NCI-H524 (cell line): ENCODE measurements around the gene KRTAP1-4.
A peak's percentile ranks its signal among the peaks of the same experiment; 100 is the strongest.
"Not testable (repeated sequence)": the region's sequence is repeated elsewhere in the genome, so short reads cannot be mapped to it uniquely, and the experiment has no call there.

Experiments
- DNase-seq, 2 experiments: peaks; one replicate each; lab custom pipeline; 2025; lab: John Stamatoyannopoulos, UW

Gene KRTAP1-4, protein sequence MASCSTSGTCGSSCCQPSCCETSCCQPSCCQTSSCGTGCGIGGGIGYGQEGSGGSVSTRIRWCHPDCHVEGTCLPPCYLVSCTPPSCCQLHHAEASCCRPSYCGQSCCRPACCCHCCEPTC

DNA sequence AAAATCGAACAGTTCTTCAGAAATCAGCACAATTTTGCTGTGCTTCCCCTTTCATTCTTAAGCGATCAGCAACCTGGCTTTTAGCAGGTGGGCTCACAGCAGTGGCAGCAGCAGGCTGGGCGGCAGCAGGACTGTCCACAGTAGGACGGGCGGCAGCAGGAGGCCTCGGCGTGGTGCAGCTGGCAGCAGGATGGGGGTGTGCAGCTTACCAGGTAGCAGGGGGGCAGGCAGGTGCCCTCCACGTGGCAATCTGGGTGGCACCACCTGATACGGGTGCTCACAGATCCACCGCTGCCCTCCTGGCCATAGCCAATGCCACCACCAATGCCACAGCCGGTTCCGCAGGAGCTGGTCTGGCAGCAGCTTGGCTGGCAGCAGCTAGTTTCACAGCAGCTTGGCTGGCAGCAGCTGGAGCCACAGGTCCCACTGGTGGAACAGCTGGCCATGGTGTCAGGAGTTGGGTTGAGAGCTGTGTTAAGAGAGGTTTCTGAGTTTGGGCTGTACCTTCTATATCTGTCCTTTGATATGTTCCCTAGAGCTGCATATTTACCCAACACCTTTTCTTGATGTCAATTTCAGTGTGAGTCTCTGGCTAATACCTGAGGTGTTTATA lies at the start of gene KRTAP1-4:
Gene KRTAP1-4 (minus strand): TSS at position 563 of the 613 bp plus-strand sequence. CDS start 117 bp downstream, at position 446.
- no peak for DNase-seq

DNA sequence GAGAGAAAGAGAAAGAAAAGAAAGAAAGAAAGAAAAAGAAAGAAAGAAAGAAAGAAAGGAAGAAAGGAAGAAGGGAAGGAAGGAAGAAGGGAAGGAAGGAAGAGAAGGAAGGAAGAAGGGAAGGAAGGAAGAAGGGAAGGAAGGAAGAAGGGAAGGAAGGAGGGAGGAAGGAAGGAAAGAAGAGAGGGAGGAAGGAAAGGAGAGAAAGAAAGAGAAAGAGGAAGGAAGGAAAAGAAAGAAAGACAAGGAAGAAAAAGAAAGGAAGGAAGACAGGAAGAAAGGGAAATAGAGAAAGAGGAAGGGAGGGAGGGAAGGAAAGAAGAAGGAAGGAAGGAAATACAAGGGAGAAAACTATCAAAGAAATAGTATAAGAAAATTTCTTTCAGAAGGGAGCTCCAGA lies 46.8 kb upstream of the KRTAP1-4 start:
- DNase-seq, result no peak

DNA sequence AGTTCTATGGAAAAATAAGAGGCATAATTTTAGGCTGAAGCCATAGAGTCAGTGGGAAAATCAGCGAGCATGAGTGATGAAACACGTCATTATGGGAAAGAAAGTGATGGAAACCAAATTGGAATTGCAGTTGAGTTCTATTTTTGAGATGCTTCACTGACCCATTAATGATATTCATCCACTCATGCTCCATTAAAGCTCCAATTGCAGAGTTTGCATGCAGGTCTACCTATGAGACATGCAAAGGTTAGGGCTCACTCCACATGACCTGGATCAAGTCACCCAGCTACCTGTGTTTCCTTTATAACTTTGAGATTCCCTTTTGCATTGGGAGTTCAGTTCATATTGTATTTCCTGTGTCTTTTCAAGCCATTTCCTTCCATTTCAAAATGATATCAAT lies 43.7 kb upstream of the KRTAP1-4 start:
- DNase-seq, result no peak

DNA sequence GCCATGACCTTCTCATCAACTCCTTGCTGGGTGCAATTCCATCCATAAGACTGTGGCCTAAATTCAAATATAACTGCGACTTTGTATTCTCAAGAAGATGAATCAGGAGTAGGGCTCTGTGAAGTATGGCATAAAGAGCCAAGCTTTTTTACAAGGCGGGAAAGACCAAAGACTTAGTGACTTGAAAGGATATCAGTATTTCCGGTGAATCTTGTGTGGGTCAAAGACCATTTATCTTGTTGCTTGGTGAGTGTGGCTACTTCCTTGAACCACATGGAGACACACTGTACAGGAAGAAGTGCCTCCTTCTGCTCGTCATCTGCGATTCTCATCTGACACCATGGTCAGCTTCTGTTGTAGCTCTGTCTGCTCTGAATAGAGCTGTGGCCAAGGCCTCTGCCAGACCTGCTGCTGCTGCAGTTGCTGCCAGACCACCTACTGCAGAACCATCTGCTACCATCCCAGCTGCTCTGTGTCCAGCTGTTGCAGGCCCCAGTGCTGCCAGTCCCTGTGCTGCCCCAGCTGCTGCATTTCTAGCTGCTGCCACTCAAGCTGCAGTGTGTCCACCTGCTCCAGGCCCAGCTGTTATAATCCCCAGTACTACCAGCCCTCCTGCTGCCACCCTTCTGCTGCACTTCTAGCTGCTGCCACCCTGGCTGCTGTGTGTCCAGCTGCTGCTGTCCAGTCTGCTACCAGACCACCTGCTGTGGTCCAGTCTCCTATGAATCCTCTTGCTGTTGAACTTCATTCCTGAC lies 41.8 kb upstream of the KRTAP1-4 start:
- DNase-seq, result peak in 1 of 2 experiments; percentile 6

DNA sequence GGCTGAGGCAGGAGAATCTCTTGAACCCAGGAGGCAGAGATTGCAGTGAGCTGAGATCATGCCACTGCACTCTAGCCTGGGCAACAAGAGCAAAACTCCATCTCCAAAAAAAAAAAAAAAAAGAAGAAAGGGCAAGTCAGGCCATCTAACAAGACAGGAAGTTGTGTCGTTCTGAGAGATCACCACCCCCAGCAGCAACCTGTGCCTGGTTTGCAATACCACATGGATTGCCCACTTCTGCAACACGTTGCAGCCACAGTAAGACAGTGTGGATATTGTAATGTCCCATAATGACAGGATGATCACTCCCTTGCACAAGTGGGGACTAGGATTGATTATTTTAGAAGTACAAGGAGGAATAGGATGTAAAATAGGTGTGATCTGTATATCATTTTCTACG lies 39.0 kb upstream of the KRTAP1-4 start:
- DNase-seq, result no peak

DNA sequence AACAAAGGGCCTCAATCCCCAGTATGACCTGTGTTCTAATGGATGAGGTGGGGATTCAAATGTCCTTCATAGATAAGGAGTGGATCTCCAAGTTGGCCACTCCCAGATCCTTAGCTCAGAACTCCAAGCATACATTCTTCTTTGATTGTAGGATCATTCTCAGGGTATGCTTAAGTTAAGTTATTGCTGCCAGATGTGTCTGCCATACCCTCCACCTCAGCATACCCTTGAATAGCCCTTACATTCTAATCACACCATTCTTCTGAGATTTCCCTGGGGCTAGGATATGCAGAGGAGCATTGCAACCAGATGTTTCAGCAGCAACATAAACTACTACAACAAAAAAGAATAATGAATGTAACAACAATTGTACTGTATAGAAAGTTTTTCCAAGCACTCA lies 37.3 kb upstream of the KRTAP1-4 start:
- no peak for DNase-seq

DNA sequence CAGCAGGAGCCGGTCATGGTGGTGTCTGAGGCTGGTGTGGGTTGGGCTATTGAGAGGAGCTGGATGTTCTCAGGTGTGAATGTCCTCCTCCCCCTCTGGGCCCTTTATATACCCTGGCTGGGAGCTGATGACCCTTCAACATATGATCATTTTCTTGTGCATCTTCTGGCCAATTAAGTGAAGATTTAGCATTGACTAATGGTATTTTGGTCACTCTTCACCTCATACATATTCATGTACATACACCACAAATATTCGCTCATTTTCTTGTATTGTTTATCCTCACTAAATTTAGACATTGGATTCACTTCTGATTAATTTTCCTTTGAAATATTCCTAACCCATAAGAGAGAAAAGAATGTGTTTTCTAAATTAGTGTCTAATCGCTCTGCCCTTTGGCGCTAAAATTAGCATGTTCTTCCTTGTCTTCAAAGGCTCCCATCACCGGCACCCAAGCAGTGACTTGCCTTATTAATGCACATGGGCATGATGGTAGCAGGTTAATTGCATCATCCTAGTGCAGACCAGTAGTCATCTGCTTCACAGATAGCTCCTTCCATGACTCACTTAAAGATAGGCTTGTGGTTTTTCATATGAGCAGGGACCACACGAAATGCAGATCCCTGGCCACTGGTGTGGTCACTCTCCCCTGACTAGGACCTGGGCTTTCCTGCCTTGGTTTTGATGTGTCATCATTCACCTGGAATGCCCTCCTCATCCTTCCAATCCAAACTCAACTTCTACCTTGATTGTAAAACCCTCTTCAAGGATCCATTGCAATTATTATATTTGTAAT lies 36.0 kb upstream of the KRTAP1-4 start, which contains the start of gene KRTAP2-4:
Gene KRTAP2-4 (minus strand): TSS at position 51 of the 796 bp plus-strand sequence. CDS start 34 bp downstream, at position 17.
- DNase-seq, result no peak

DNA sequence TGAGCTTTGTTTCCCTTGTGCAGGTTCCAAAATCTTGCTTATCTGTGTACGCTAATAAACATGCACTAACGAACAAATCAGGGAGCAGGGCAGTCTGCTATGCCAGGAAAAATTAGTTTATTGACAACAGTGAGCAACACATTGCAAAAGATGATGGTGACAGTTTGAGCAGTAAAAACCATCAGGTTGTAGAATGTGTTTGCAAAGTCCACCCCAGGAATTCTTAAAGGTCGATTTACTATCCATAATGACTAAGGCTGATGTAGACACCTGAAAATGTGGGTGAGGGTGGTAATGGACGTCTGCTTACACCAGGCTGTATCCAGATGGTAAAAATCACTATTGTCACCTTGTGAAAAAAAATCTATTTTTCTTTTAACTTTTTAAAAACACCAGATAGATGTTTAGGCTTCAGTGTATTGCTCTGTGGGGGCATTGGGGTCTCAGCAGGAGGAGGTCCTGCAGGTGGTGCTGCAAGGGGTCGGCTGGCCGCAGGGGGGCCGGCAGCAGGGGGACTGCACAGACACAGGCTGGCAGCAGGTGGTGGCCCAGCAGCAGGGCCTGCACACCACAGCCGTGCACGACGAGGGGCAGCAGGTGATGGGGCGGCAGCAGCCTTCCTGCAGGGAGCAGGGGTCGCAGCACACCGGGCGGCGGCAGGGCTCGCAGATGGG lies 35.2 kb upstream of the KRTAP1-4 start:
- DNase-seq, result not testable (repeated sequence)

DNA sequence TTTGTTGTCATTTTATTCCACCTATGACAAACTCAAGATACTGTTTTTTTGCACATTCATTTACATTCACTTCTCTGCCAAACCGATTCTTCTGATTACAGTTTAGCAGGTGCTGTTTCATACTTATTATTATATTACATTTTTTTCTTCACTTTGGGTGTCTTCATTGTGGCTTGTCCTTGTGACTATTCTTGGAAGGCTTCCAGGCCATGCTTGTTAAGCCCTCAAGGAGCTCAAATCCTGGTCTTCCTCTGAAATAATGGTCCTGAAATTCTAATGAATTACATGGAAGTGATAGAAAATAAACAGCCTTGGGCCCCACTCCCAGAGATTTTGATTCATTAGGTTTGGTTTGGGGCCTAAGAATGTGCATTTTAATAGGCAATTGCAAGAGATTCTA lies 34.3 kb upstream of the KRTAP1-4 start:
- DNase-seq, result no peak

DNA sequence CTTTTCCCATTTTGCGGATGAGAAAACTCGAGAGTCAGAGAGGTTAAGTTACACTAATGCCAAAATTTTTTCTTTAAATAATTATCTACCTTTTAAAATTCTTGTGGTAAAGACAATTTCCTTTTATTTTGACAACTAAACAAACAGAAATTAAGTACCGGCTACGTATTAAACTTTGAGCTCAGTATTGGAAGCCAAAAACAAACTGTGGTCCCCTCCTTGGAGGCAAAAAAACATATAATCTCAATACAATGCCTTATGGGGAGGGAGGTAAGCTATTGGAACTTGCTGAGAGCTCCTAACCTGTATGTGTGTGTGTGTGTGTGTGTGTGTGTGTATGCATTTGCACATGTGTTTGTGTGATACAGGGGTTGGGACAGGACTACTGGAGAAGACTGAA lies 33.5 kb upstream of the KRTAP1-4 start:
- no peak for DNase-seq

DNA sequence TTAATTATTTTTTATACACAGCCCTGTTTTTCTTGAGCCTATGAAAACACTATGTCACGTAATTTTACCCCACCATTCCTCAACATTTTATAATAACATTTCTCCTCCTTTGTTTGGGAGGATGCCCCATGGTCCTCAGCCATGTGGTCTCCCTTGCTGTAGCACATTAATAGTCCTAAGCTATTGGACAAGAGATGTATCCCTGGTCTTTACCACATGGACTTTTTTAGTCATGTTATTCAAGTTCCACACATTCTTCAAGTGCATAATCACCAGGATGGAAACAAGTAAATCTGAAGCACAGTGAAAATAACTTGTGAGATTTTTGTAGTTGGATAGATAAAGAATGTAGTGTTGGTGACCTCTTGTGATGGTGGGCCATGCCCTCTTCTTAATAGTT lies 32.0 kb upstream of the KRTAP1-4 start:
- DNase-seq, result no peak

DNA sequence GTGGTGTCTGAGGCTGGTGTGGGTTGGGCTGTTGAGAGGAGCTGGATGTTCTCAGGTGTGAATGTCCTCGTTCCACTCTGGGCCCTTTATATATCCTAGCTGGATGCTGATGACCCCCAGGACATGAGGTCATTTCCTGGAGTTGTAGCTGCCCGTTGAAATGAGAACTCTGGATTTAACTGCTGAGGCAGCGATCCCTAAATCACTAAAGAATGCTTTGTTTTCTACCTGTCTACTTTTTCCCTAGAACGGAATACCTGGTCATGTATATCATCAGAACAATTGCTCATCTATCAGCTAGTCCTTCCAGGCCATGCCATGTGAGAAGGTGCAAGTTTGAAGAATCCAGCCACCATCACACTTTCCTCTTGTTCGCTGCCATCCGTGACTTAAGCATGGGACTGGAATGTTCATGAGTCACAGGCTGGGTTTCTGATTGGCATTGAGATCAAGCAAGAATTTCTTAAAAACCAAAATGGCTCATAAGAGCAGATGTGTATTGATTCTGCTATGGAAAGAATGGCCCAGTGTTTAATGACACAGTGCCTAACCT lies 30.1 kb upstream of the KRTAP1-4 start, which contains the start of gene KRTAP2-3:
Gene KRTAP2-3 (minus strand): TSS at position 63 of the 553 bp plus-strand sequence. CDS start 64 bp downstream, outside the sequence.
- DNase-seq, result no peak

DNA sequence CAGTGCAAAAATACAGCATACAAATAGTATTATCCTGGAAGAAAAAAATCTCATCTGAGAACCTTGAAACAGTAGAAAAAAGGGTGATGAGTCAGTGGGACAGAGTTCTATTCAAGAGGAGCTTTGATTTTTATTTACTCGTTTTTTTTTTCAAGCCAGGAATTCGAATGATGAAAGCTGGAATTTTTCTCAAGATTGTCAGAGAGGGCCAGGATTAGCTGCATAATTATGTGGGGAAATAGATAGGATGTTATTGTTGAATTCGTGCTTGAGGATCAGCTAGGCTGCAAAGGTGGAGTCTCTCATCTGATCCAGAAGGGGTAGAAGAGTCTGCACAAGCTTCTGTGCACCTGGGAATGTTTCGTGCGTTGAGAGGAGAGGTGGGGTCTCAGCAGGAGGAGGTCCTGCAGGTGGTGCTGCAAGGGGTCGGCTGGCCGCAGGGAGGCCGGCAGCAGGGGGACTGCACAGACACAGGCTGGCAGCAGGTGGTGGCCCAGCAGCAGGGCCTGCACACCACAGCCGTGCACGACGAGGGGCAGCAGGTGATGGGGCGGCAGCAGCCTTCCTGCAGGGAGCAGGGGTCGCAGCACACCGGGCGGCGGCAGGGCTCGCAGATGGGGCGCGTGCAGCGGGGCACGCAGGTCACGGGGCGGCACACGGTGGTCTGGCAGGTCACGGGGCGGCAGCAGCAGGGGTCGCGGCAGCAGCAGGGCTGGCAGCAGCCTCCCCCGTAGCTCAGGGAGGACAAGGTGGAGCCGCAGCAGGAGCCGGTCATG lies 29.5 kb upstream of the KRTAP1-4 start:
- DNase-seq, result not testable (repeated sequence)

DNA sequence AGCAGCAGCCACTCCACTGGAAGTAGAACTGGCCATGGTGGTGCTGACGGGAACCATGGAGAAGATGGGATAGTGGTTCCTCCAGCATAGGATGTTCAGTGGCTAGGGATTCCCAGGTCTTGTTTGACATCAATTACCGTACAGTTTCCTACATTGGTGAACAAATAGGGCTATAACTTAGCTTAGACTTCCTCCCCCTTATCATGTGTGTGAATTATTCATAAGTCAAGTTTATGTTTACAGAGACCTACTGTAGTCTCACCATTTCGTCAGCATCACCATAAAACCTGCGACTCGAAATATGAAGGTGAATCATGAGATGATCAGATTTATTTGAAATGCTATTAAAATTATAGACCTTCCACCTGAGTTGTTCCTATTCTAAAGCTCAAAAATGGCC lies 28.7 kb upstream of the KRTAP1-4 start:
- no peak for DNase-seq

DNA sequence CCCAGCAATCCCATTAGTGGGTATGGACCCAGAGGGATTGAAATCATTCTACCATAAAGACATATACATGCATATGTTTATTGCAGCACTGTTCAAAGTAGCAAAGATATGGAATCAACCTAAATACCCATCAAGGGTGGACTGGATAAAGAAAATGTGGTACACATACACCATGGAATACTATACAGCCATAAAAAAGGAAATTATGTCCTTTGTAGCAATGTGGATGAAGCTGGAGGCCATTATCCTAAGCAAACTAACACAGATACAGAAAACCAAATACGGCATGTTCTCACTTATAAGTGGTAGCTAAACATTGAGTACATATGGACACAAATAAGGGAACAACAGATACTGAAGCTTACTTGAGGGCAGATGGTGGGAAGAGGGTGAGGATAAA lies 27.6 kb upstream of the KRTAP1-4 start:
- no peak for DNase-seq

DNA sequence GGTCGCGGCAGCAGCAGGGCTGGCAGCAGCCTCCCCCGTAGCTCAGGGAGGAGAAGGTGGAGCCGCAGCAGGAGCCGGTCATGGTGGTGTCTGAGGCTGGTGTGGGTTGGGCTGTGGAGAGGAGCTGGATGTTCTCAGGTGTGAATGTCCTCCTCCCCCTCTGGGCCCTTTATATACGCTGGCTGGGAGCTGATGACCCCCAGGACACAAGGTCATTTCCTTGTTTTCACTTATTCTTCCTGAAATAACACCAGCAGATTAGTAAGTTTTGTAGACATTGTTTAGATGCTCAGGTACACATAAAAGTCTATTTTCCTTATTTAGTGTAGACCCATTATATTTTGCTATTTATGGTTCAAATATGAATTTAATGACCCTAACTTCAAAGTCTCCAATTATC lies 25.1 kb upstream of the KRTAP1-4 start, which contains the start of gene KRTAP2-2:
Gene KRTAP2-2 (minus strand): TSS at position 101 of the 400 bp plus-strand sequence. CDS start 19 bp downstream, at position 82.
- not testable (repeated sequence) for DNase-seq

DNA sequence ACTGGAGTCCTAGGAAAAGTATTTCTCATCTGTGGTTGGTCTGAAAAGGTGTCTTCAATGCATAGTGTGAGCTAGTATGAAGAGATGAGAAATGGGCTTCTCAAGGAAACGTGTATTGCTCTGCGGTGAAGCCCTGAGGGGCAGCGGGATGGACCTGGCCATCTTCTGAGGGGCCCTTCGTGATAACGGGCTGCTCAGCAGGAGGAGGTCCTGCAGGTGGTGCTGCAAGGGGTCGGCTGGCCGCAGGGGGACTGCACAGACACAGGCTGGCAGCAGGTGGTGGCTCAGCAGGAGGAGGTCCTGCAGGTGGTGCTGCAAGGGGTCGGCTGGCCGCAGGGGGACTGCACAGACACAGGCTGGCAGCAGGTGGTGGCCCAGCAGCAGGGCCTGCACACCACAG lies 24.6 kb upstream of the KRTAP1-4 start:
- not testable (repeated sequence) for DNase-seq

DNA sequence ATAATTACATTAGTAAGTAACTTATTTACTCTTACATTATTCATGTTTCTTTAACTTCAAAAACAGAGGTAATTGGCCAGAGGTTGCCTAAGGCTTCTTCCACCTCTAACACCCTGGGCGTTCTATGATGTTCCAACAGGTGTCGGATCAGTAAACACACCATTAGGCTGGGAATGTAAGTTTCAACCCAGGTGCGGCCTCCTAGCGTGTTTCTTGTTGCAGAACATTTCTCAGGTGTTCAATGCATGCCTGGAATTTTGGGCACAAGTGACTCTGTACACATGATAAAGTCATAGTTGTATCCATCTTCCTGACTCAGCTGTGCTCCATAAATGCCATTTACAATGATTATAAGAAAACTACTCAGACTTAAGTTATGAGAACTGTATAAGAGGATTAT lies 24.0 kb upstream of the KRTAP1-4 start:
- no peak for DNase-seq

DNA sequence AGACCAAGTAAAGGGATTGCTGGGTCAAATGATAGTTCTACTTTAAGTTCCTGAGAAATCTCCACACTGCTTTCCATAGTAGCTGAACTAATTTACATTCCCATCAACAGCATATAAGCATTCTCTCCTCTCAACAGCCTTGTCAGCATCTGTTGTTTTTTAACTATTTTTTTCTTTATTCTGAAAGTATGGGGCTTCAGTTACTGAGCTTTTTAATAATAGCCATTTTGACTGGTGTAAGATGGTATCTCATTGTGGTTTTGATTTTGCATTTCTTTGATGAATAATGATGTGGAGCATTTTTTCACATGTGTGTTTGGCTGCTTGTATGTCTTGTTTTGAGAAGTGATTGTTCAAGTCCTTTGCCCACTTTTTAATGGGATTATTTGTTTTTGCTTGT lies 22.6 kb upstream of the KRTAP1-4 start:
- DNase-seq, result no peak

DNA sequence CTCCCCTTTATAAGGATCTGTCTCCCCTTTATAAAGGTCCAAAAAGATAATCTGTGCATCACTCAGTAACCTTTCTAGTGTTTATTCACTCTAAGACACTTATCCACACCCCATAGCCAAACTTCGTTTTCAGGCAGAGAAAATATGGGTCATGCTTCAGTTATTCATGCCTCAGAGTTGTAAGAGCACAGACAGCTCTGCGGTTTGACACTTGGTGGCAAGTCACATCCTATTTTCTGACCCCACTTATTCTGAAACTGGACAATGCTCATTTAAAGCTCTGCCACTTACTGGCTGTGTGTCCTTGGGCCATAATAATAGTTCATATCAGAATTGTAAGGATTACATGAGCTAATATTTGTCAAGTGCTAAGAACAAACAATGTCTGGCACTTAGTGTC lies 19.1 kb upstream of the KRTAP1-4 start:
- DNase-seq, result no peak
